HG03280 (cell line): ENCODE measurements around the gene DNALI1.
"Not testable (repeated sequence)": the region's sequence is repeated elsewhere in the genome, so short reads cannot be mapped to it uniquely, and the experiment has no call there.

Source experiments
- ATAC-seq: cut with Tn5 transposase; IDR thresholded peaks from one replicate; pipeline ENCODE4 v1.9.1; 2021; ENCODE audit warnings: mild to moderate bottlenecking, moderate library complexity; ENCODE audit not compliant: unreplicated experiment

Gene DNALI1

DNA sequence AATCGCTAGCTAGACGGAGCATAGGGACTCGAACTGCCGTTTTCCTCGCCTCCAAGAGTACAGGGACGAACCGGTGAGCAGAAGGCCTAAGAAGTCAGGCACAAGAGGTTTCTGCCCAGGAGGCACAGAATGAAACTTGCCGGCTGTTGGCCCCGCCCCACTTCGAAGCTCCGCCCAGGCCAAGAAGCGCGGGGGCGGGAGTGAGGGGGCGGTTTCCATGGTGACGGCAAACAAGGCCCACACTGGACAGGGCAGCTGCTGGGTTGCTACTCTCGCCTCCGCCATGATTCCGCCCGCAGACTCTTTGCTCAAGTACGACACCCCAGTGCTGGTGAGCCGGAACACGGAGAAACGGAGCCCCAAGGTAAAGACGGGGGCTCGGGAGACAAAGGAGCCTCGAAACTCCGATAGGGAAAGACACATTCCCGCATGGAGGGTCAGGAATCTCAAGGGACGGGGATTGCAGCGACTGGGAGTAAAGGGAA, at the start of gene DNALI1:
Gene DNALI1, plus strand, starts transcription at position 229 of the 485 bp plus-strand sequence. Its CDS starts 55 bp downstream, at position 284.
- ATAC-seq: no peak

DNA sequence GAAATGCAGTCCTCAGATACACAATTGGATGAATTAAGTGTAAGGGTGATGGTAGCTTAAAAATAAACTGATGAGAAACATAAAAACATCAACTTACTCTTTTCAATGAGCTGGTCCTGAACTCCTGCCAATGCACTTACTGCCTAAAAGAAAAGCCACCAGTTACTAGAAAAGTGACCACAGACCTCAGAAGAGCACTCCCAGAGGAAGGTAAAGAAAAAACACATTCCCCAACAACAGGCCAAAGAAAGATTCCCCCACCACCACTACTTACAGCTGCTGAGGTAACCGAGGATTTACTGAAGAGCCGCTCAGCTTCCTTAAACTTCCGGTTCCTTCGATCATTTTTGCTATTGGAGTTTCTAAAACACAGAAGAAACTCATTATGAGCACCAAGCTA, 47.6 kb upstream of the DNALI1 start:
- no peak for ATAC-seq

GRCh38 chr1:37513795-37514349, 42.9 kb upstream of the DNALI1 start:
- ATAC-seq: peak; percentile 39

GRCh38 chr1:37514350-37515184, 42.2 kb upstream of the DNALI1 start, which contains the start of gene MEAF6:
Gene MEAF6, minus strand, starts transcription at chr1:37514766. Its CDS starts 20 bp downstream, at chr1:37514746.
- peak; percentile 91 for ATAC-seq

DNA sequence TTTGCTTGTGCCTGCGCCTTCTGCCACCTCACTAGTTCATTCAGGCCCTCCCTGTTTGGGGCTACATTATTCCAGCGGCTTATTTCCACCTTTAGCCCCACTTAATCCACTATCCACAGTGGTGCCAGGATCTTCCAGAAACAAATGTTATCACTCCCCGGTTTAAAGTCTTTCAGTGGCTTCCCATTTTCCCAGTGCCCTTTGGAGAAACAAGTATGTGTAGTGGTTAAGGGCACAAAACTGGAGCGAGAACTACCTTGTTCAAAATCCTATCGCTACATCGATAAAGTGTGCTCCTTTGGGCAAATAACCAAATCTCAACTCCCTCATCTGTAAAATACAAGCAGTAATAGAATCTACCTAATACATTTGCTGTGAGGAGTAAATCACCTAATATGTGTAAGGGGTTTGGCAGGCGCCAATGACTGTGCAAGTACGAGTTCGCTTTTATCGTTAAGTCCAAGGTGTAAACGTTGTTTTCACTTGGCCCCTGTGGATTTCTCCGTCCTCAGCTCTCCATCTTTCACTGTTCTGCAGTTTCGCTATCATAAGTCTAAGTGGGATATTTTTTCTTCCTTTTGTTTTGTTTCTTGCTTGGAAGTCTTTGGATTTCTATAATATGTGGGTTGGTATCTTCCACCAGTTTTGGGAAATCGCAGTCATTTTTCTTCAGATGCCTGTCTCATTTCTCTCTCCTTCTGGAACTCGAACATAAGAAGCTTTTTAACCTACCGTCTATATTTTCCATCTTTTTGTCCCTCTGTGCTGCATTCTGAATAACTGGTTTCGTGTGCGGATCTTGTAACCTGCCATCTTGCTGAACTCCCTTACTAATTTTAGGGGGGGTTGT, 41.3 kb upstream of the DNALI1 start:
- no peak for ATAC-seq

DNA sequence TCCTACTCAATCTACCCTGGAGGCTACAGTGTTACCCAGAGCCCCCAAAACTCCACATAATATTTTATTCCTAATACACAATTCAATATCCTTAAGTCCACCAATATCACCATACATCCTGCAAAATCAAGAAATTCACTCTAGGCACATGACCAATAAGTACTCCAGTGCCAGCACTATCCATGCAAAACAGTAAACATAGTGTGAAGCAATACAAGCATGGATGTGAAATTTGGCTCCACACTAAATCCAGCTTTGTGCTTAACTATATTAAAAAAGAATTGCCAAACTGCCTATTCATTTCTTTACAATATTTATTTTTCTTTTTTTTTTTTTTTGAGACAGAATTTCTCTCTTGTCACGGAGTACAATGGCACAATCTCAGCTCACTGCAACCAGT, 39.2 kb upstream of the DNALI1 start:
- no peak for ATAC-seq

- ATAC-seq: not testable (repeated sequence)
Observed at GRCh38 chr1:37518241-37518640, 38.5 kb upstream of the DNALI1 start.

DNA sequence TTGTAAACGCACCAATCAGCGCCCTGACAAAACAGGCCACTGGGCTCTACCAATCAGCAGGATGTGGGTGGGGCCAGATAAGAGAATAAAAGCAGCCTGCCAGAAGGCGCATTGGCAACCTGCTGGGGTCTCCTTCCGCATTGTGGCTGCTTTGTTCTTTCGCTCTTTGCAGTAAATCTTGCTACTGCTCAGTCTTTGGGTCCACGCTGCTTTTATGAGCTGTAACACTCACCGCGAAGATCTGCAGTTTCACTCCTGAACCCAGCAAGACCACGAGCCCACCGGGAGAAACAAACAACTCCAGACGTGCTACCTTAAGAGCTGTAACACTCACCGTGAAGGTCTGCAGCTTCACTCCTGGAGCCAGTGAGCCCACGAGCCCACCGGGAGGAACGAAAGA, 37.8 kb upstream of the DNALI1 start:
- not testable (repeated sequence) for ATAC-seq

DNA sequence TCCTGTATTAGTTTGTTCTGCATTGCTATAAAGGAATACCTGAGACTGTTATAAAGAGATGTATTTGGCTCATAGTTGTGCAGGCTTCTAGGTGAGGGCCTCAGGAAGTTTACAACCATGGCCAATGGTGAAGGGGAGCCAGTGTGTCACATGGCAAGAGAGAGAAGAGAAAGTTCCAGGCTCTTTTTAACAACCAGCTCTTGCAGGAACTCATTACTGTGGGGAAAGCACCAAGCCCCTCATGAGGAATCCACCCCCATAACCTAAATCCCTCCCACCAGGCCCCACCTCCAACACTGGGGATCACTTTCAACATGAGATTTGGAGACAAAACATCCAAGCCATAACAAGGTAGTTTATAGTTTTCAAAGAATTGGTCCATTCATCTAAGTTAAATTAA, 37.1 kb upstream of the DNALI1 start:
- no peak for ATAC-seq

- ATAC-seq: not testable (repeated sequence)
Observed at GRCh38 chr1:37529888-37530287, 26.9 kb upstream of the DNALI1 start.

DNA sequence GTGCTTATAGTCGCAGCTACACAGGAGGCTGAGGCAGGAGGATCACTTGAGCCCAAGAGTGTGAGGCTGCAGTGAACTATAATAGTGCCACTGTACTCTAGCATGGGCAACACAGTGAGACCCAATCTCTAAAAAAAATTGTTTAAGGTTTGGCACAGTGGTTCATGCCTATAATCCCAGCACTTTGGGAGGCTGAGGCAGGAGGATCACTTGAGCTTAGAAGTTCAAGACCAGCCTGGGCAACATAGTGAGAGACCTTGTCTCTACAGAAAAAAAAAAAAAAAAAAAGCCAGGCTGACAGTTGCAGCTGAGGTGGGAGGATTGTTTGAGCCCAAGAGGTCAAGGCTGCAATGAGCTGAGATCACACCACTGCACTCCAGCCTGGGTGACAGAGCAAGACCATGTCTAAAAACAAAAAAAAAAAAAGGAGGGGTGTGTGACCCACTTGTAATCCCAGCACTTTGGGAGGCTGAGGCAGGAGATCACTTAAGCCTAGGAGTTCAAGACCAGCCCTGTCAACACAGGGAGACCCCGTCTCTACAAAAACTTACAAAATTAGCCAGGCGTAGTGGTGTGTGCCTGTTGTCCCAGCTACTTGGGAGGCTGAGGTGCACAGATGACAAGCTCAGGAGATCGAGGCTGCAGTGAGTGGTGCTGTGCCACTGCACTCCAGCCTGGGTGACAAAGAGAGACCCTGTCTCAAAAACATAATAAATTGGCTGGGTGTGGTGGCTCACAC, 24.2 kb upstream of the DNALI1 start:
- ATAC-seq: not testable (repeated sequence)

DNA sequence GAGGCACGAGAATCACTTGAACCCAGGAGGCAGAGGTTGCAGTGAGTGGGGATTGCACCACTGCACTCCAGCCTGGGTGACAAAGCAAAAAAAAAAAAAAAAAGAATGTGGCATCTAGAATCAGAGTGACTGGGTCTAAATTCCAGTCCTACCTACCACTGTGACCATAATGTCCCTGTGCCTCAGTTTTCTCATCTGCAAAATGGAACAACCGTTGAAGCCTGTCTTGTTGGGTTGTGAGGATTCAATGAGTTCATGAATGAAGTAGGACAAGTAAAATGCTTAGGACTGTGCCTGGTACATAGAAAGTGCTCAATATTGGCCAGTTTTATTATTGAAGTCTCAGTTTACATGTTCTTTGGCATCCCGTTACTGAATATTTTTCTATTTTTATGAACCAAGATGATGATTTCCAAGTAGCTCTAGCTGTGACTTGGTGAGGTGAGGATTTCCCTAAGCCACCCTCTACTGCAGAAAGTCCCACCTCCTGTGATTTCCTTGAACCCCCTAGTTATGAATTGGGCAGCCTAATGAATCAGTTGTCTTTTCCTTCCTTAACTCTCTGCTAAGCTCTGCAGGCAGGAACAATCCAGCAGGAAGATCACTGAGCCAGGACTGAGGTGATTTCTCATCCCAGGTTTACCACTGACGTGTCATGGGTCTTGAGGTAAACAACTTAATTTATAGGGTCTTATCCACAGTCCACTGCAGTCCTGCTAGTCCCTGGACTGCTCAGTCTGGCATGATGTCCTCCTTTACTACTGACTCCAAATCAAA, 23.2 kb upstream of the DNALI1 start:
- ATAC-seq: no peak

- no peak for ATAC-seq
Observed at GRCh38 chr1:37537378-37537777, 19.4 kb upstream of the DNALI1 start.

GRCh38 chr1:37539154-37539553, 17.6 kb upstream of the DNALI1 start:
- not testable (repeated sequence) for ATAC-seq

- ATAC-seq: no peak
Observed at GRCh38 chr1:37540036-37540785, 16.5 kb upstream of the DNALI1 start.

GRCh38 chr1:37544530-37544929, 12.2 kb upstream of the DNALI1 start:
- ATAC-seq: no peak

DNA sequence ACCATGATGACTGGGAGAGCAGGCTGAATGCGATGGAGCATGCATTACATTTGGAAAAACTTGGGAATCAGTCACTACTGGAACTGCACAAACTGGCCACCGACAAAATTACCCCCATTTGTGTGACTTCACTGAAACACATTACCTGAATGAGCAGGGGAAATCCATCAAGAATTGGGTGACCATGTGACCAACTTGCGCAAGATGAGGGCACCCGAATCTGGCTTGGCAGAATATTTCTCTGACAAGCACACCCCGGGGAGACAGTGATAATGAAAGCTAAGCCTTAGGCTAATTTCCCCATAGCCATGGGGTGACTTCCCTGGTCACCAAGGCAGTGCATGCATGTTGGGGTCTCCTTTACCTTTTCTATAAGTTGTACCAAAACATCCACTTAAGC, 11.7 kb upstream of the DNALI1 start:
- no peak for ATAC-seq

DNA sequence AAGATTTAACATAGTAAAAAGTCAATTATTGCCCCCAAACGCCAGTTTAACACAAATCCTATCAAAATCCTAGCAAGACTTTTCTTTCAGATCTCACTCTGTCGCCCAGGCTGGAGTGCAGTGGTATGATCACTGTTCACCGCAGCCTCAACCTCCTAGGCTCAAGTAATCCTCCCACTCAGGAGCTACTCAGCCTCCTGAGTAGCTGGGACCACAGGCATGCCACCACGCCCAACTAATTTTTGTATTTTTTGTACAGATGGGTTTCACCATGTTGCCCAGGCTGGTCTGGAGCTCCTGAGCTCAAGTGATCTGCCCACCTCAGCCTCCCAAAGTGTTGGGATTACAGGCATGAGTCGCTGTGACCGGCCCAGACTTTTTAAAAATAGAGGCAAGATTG, 7.4 kb upstream of the DNALI1 start:
- ATAC-seq: no peak

DNA sequence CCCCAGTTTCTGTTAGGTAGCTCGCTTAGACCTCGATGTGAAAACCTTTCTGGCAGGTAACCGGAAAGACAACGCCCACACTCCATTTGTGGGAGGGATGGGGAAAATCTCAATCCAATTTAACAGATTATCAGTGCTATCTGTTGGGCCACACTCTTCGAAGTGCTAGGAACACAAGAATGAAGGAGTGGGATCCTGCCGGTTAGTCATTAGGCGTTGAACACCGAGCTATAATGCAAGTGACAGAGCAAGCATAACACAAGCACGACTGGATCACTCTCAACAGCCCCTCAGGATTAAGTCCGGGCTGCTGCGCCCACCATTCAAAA, 3.2 kb upstream of the DNALI1 start:
- ATAC-seq: no peak
